ENCODE data around the gene TMEM267.
"Not testable (repeated sequence)": the region's sequence is repeated elsewhere in the genome, so short reads cannot be mapped to it uniquely, and the experiment has no call there.

Gene TMEM267

DNA sequence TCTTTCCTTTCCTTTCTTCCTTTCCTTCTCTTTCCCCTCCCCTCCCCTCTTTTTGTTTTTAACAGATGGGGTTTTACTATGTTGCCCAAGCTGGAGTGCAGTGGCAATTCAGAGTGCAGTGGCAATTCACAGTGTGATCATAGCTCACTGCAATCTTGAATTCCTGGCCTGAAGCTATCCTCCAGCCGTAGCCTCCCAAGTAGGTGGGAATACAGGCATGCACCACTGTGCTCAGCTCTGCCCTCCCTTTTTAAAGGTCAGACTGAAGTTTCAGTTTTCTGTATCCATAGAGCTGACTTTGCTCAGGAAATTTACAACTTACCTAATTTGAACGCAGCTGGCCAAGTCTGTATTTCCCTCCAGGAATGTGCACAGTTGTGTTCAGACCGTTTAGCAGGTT is 72.2 kb downstream of the TMEM267 start:
- in situ Hi-C loops (cut with MboI; ENCODE audit: low sequenced_read_pairs) = no loop called here

DNA sequence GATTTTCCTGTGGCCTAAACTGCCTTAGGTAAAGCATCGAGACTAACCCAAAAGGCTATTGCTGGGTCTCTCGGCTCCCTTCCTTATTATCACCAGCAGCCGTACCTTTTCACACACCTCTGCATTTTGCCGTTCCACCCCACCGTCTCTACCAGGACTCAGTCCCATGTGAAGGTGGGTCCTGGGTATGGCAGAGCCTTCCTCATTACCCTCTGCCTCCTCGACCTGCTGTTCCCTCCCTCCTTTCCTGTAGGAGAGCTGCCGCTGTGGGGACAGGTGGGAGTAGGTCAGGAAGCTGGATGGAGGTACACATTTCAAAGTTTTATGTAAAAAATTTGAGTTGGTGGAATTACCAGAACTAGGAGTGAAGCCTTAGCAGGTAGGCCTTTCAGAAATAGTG is 73.3 kb downstream of the TMEM267 start:
- in situ Hi-C loops (cut with MboI; ENCODE audit: low sequenced_read_pairs) = no loop called here

DNA sequence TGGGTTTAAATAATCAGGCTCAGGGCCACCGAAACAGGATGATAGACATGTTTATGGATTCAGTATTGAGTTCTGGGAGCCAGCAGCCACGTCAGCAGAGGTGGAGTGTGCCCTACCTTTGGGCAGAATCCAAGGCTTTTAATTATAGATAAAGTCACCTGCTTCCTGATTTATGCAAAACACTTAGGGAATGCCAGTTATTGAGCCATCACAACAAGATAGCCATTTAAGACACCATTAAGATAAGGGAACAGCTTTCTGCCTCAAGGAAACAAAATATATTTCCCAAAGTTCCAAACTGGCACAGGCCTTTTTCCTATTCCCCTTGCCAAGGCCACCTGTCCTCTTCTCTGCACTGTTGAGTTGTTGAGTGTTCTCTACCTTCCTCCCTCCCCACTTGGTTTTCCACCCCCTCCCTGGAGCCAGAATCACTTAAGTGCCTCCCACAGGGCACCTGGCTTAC is 73.8 kb downstream of the TMEM267 start:
- in situ Hi-C loops (cut with MboI; ENCODE audit: low sequenced_read_pairs) = no loop called here

DNA sequence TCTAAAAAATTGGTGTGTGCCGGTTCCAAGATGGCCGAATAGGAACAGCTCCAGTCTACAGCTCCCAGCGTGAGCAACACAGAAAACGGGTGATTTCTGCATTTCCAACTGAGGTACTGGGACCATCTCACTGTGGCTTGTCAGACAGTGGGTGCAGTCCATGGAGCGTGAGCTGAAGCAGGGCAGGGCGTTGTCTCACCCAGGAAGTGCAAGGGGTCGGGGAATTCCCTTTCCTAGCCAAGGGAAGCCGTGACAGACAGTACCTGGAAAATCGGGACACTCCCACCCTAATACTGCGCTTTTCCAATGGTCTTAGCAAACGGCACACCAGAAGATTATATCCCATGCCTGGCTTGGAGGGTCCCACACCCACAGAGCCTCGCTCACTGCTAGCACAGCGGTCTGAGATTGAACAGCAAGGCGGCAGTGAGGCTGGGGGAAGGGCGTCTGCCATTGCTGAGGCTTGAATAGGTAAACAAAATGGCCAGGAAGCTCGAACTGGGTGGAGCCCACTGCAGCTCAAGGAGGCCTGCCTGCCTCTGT is 81.1 kb downstream of the TMEM267 start:
- in situ Hi-C loops (cut with MboI; ENCODE audit: low sequenced_read_pairs) = not testable (repeated sequence)

DNA sequence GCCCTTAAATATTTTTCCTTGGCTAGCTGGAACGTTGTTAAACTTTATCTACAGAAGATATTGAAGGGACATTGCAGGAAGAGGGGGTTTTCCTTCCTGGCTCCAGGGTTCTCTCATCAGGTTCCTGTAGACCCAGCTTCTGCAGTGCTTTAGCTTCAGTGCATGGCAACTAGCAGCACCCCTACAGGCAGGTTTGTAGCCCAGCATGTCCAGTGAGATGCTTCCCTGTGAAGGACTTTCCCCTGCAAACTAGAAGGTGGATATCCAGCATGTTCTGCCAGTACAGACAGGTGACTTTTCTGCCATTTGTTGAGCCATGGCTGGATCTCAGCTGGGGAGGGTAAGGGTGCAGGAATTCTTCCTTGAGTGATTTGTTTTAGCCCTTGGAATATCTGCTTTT is 81.8 kb downstream of the TMEM267 start:
- in situ Hi-C loops (cut with MboI; ENCODE audit: low sequenced_read_pairs) = no loop called here

DNA sequence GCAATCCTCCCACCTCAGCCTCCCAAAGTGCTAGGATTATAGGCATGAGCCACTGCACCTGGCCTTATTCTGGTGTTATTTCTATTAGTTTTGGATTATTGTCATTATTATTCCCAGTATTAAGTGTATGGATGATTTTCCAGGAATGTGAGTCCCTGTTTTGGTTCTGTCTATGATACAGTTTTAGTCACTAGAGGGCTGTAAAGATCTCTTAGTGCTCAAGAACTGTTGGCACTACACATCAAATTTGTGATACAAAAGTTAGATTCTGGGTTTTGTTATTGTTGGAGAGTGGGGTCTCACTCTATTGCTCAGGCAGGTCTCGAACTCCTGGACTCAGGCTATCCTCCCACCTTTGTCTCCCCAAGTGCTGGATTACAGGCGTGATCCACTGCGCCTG is 83.6 kb downstream of the TMEM267 start:
- in situ Hi-C loops (cut with MboI; ENCODE audit: low sequenced_read_pairs) = no loop called here

DNA sequence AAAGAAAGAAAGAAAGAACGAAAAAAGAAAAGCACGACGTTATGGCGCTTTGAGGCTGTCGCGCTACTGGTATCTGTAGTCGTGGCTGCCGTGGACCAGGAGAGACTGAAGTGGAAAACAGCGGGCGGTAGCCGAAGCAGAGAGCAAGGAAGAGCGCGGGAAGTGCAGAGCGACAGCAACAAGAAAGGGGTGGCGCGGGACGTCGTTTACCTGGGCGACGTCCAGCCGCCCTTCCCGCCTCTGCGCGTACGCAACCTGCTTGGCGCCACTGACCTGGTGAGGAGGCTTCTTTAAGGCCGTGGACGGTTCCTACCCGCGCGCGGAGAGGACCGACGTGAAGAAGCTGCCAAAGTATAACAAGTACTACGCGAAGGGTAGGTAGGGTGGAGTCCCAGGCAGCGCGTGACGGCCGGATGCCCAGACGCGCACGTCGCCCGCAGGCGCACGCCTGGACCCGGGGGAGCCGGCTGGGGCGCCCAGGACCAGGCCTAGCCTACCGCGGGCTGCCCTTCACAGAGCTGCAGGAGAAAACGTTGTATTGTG is 86.8 kb downstream of the TMEM267 start:
- in situ Hi-C loops (cut with MboI; ENCODE audit: low sequenced_read_pairs) = no loop called here

Data from hTERT RPE-1 (cell line).